GM18520 (cell line): Measurements from ENCODE around the gene DOK7.

ENCODE experiments used
- ATAC-seq: cut with Tn5 transposase; IDR thresholded peaks from one replicate; pipeline ENCODE4 v1.9.1; 2021; ENCODE audit not compliant: unreplicated experiment

DOK7 gene

GRCh38 chr4:3473996-3474765 lies 11.1 kb downstream of the DOK7 start:
- ATAC-seq, result no peak

GRCh38 chr4:3475041-3475712 lies 12.1 kb downstream of the DOK7 start:
- no peak for ATAC-seq

DNA sequence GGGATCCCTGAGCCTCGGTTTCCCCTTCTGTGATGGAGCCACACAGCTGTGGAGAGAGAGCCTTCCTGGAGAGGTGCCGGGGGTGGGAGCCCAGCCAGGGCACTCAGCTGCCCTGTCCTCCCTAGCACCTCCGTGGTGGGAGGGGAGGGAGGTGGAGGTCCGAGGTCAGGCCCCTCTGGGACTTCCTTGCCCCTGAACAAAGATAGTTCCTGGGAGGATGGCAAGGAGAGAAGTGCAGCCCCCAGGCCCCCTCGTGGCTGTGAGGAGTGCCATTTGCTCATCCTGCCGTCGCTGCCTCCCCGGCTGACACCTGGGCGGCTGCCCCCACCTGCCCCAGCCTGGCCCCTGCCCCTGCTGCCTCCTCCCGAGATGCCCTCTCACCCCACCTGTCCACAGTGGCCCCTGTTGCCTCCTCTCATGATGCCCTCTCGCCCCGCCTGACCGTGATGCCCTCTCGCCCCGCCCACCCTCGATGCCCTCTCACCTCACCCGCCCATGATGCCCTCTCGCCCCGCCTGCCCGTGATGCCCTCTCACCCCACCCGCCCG lies 12.7 kb downstream of the DOK7 start:
- no peak for ATAC-seq

DNA sequence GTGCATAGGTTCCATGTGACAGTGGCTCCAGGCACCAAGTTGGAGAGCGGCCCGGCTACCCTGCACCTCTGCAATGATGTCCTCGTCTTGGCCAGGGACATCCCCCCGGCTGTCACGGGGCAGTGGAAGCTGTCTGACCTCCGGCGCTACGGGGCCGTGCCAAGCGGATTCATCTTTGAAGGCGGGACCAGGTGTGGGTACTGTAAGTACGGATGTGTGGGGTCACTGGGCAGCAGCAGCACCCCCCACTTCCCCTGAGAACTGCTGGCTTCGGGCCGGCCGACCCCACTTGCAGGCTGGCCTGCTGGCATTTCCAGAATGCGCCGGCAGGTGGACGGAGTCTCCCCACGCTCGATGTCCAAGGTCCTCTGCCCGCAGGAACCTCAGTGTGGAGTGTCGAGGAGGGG lies 13.2 kb downstream of the DOK7 start:
- no peak for ATAC-seq

- ATAC-seq, result no peak
Observed at GRCh38 chr4:3476936-3477749, 14.0 kb downstream of the DOK7 start.

DNA sequence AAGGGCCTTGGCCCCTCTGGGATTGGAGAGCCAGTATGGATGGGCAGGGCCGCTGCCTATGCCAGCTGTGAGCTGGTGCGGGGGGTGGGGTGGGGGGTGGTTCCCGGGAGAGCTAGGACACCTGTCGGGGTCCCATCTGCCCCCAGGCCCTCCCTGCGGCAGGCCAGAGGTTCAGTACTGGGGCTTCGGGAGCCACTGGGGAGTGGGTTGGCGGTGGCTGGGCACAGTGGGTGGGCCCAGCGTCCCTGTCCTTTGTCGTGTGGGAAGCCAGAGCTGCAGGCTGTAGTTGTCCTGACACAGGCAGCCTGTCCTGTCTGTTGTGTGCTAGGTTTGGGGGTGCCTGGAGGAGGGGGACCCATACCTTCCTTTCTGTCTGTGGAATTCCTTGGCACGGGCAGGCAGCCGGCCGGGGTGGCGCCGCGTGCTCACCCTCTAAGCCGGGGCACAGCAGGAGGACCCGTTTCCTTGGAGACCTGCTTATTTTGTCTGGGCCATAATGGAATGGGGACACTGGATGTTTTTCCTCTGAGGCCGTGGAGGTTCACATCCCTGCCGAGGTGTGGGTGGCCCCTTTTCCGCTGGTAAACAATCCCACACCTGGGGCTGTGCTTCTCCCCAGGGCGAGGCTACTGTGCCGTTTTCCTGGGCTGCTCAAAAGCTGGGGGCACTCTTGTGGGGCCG lies 14.8 kb downstream of the DOK7 start:
- ATAC-seq, result no peak

GRCh38 chr4:3478446-3479357 lies 15.6 kb downstream of the DOK7 start:
- ATAC-seq, result no peak

- ATAC-seq, result no peak
Observed at GRCh38 chr4:3479358-3480101, 16.4 kb downstream of the DOK7 start.

DNA sequence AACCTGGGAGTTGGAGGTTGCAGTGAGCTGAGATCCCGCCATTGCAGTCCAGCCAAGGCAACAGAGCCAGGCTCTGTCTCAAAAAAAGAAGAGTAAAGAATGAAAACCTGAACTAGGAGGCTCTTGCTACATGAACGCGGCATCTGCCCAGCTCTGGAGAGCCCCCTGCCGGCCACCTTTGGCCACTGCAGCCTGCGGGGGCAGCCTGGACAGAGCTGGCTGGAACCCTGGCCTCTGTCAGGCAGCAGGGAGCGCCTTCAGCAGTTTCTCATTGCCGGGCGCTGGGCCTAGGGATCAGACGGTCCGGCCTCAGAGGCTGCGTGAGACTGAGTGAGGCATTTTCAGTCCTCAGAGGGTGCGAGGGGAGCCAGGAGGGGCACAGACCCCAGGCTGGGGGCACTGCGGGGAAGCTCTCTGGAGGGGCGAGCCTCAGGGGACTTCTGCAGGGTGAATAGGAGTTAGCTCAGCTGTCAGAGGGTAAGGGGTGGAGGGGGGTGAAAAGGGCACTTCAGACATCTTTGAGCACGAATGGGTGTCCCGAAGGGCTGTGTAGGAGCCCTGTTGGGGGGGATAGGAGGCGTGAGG lies 17.5 kb downstream of the DOK7 start:
- no peak for ATAC-seq

DNA sequence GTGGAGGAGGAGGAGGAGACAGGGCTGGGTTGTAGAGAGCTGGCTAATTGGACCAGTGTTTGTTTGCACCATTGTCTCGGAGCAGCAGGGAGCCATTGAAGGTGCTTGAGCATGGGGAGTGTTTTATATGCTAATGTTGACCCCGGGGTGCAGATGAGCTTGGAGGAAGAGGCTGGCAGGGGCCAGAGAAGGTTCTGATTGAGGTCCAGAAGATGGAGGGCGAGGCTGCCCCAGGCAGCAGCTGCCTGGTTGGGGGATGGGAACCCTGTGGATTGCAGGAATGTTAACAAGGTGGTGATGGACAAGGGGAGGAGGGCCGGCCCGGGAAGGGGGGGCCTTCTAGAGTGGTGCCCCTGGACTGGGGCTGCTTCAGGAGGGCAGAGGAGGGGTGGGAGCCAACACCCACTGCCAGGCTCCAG lies 18.0 kb downstream of the DOK7 start:
- no peak for ATAC-seq

DNA sequence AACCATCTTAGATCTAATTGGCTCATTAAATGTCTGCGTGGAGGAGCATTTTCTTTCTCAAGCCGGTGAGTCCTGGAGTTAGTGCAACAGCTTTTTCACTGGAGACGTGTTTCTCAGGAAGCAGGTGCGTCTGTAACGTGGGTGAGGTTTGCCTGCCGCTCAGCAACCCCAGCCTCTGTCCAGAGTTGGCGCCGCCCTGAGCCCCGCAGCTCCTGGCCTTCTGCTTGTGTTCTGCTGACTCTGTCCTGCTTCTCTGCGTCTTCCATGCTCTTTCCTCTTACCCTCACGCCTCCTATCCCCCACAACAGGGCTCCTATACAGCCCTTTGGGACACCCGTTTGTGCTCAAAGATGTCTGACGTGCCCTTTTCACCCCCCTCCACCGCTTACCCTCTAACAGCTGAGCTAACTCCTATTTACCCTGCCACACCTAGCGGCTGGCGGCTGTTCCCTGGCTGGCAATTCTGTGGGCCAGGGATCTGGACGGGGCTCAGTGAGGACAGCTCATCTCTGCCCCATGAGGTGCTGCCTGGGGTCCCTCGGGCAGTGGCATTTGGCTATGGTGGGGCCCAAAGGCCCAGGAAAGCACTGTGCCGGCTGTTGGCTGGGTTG lies 18.8 kb downstream of the DOK7 start:
- ATAC-seq, result no peak

DNA sequence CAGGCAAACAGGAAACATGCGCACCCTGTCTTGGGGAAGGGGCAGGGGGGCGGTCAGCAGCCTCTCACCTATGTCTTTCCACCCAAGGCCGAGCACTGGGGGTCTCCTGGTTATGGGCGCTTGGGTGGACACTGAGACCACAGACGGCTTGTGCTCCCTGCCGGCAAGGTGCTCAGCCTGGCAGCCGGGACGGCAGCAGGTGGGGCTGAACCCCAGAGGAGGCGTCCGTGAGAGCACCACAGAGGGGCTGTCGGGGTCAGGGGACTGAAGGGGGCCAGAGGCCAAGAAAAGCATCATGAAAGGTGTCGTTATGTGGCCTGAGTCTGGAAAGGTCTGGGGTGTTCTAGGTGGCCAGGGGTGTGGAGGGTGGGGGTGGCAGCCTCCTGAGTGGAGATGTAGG lies 19.6 kb downstream of the DOK7 start:
- no peak for ATAC-seq

- no peak for ATAC-seq
Observed at GRCh38 chr4:3483471-3483921, 20.4 kb downstream of the DOK7 start.

GRCh38 chr4:3484057-3484973 lies 21.2 kb downstream of the DOK7 start:
- ATAC-seq, result no peak

DNA sequence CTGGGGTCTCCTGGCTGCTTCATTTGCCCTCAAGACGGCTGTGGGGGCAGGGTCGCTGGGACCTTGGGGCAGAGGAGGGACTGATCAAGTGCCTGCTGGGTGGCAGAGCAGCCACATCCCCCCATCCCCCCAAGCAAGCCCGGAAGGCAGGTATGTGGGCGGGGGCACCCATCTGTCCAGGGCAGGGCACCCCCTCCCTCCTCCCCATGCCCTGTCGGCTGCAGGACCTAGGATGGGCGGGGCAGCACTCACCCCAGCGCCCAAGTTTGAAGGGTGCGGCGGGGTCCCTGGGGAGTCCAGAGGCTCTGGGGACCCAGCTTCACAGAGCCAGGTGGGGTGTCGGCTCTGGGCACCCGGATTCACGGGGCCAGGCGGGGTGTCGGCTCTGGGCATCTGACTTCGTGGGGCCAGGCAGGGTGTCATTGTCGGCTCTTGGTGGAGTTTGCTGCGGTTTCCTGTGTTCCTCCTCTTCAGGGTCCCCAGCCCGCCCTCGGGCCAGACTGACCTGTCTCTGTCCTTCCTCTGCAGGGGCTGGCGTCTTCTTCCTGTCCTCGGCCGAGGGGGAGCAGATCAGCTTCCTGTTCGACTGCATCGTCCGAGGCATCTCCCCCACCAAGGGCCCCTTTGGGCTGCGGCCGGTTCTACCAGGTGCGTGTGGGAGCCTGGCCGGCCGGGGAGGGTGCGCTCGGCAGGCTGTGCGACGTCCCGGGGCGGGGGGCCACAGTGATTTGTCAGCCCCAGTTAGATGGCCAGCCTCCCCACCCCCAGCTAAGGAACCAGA lies 22.1 kb downstream of the DOK7 start:
- ATAC-seq, result no peak

DNA sequence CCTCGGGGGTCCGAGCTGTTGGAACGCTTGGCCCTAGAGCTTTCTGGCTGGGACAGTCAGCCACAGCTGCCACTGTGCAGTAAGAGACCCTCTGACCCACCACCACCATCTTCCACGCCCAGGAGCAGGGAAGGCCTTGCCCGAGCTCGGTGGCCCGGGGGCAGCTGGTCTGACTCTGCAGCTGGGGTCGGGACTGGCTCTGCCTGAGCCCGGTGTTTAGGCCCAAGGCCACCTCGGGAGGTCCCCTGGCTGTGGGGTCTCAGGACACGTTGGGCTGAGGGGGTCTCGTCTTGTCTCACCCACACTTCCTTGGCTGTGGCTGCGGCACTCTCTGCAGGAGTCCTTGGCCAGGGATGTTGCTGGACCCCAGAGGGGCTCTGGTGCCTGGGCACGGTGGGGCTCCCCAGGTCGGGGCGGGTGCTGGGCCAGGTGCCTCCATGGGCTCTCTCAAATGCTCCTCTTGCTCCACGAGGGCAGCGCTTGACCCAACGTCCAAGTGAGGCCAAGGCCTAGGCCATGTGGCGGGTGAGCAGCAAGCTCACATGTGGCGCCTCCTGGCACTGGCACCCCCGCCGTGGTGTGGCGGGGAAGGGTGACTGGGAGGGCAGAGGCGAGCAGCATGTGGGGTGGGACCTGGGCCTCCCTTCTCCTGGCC lies 22.9 kb downstream of the DOK7 start:
- no peak for ATAC-seq
